HEK293 (cell line): Measurements from ENCODE around the gene MLF2.
A peak's percentile ranks its signal among the peaks of the same experiment; 100 is the strongest.

Experiments used
- GLIS1 ChIP-seq: fragments of 450-650 bp; formaldehyde crosslinking; IDR thresholded peaks from 2 replicates; pipeline ENCODE4 v1.5.1; 2016; ENCODE audit warnings: missing biosample characterization, missing genetic modification characterization
- HOXD13 ChIP-seq: sonication (generic); formaldehyde crosslinking; IDR thresholded peaks from 2 replicates; pipeline ENCODE4 v1.8.0; 2022; ENCODE audit warnings: missing genetic modification reagents, borderline replicate concordance
- IKZF3 ChIP-seq: fragments of 450-650 bp; IDR thresholded peaks from 2 replicates; pipeline ENCODE4 v1.5.0; 2018; ENCODE audit warnings: missing biosample characterization, mild to moderate bottlenecking, missing genetic modification characterization, moderate library complexity
- KLF17 ChIP-seq: fragments of 450-650 bp; formaldehyde crosslinking; IDR thresholded peaks from 2 replicates; pipeline ENCODE4 v1.5.1; 2016; ENCODE audit warnings: missing biosample characterization, missing genetic modification characterization
- MYNN ChIP-seq: fragments of 450-650 bp; formaldehyde crosslinking; IDR thresholded peaks from 2 replicates; pipeline ENCODE4 v1.5.1; 2016; ENCODE audit warnings: missing biosample characterization, missing genetic modification characterization, borderline replicate concordance
- MZF1 ChIP-seq: fragments of 450-650 bp; formaldehyde crosslinking; IDR thresholded peaks from 2 replicates; pipeline ENCODE4 v1.5.1; 2017; ENCODE audit warnings: missing biosample characterization, missing genetic modification characterization, borderline replicate concordance
- OSR2 ChIP-seq: fragments of 450-650 bp; formaldehyde crosslinking; IDR thresholded peaks from 2 replicates; pipeline ENCODE4 v1.5.1; 2016; ENCODE audit warnings: missing biosample characterization, missing genetic modification characterization
- PRDM1 ChIP-seq: fragments of 450-650 bp; formaldehyde crosslinking; IDR thresholded peaks from 2 replicates; pipeline ENCODE4; 2016; ENCODE audit warnings: missing biosample characterization, missing genetic modification characterization
- ZBTB17 ChIP-seq: fragments of 450-650 bp; formaldehyde crosslinking; IDR thresholded peaks from 2 replicates; pipeline ENCODE4 v1.5.1; 2016; ENCODE audit warnings: missing biosample characterization, missing genetic modification characterization
- ZBTB20 ChIP-seq: fragments of 450-650 bp; formaldehyde crosslinking; IDR thresholded peaks from 2 replicates; pipeline ENCODE4 v1.5.1; 2016; ENCODE audit warnings: missing biosample characterization, missing genetic modification characterization
- ZBTB21 ChIP-seq: fragments of 450-650 bp; formaldehyde crosslinking; IDR thresholded peaks from 2 replicates; pipeline ENCODE4 v1.5.1; 2017; ENCODE audit warnings: missing biosample characterization, missing genetic modification characterization
- ZIC2 ChIP-seq: fragments of 450-650 bp; formaldehyde crosslinking; IDR thresholded peaks from 2 replicates; pipeline ENCODE4 v1.5.1; 2016; ENCODE audit warnings: missing biosample characterization, missing genetic modification characterization
- ZNF121 ChIP-seq: fragments of 450-650 bp; formaldehyde crosslinking; IDR thresholded peaks from 2 replicates; pipeline ENCODE4 v1.5.1; 2016; ENCODE audit warnings: missing biosample characterization, missing genetic modification characterization
- ZNF132 ChIP-seq: fragments of 450-650 bp; formaldehyde crosslinking; IDR thresholded peaks from 2 replicates; pipeline ENCODE4 v1.5.1; 2017; ENCODE audit warnings: missing biosample characterization, missing genetic modification characterization, borderline replicate concordance
- ZNF140 ChIP-seq: fragments of 450-650 bp; formaldehyde crosslinking; IDR thresholded peaks from 2 replicates; pipeline ENCODE4 v1.5.1; 2016; ENCODE audit warnings: missing biosample characterization, missing genetic modification characterization
- ZNF174 ChIP-seq: fragments of 450-650 bp; formaldehyde crosslinking; IDR thresholded peaks from 2 replicates; pipeline ENCODE4 v1.5.0; 2017; ENCODE audit warnings: missing biosample characterization, mild to moderate bottlenecking, missing genetic modification characterization
- ZNF175 ChIP-seq: fragments of 450-650 bp; formaldehyde crosslinking; IDR thresholded peaks from 2 replicates; pipeline ENCODE4 v1.5.1; 2016; ENCODE audit warnings: missing biosample characterization, missing genetic modification characterization
- ZNF2 ChIP-seq: fragments of 450-650 bp; formaldehyde crosslinking; IDR thresholded peaks from 2 replicates; pipeline ENCODE4 v1.5.1; 2016; ENCODE audit warnings: missing biosample characterization, missing genetic modification characterization
- ZNF280C ChIP-seq: fragments of 450-650 bp; formaldehyde crosslinking; IDR thresholded peaks from 2 replicates; pipeline ENCODE4 v1.5.1; 2016; ENCODE audit warnings: missing biosample characterization, missing genetic modification characterization
- ZNF311 ChIP-seq: fragments of 450-650 bp; formaldehyde crosslinking; IDR thresholded peaks from 2 replicates; pipeline ENCODE4 v1.5.1; 2017; ENCODE audit warnings: missing biosample characterization, missing genetic modification characterization, borderline replicate concordance
- ZNF366 ChIP-seq: fragments of 450-650 bp; formaldehyde crosslinking; conservative IDR thresholded peaks from 2 replicates; pipeline ENCODE4 v1.5.1; 2016; ENCODE audit warnings: missing biosample characterization, missing genetic modification characterization
- ZNF394 ChIP-seq: fragments of 450-650 bp; formaldehyde crosslinking; IDR thresholded peaks from 2 replicates; pipeline ENCODE4 v1.5.1; 2016; ENCODE audit warnings: missing biosample characterization, missing genetic modification characterization, mild to moderate bottlenecking, moderate library complexity, borderline replicate concordance
- ZNF501 ChIP-seq: fragments of 450-650 bp; formaldehyde crosslinking; IDR thresholded peaks from 2 replicates; pipeline ENCODE4 v1.5.1; 2016; ENCODE audit warnings: missing biosample characterization, missing genetic modification characterization
- ZNF529 ChIP-seq: fragments of 450-650 bp; formaldehyde crosslinking; IDR thresholded peaks from 2 replicates; pipeline ENCODE4 v1.5.1; 2017; ENCODE audit warnings: missing genetic modification characterization, missing biosample characterization; ENCODE audit not compliant: insufficient replicate concordance
- ZNF555 ChIP-seq: fragments of 450-650 bp; formaldehyde crosslinking; conservative IDR thresholded peaks from 2 replicates; pipeline ENCODE4 v1.5.1; 2017; ENCODE audit warnings: missing biosample characterization, mild to moderate bottlenecking, missing genetic modification characterization, inconsistent platforms
- ZNF560 ChIP-seq: fragments of 450-650 bp; formaldehyde crosslinking; IDR thresholded peaks from 2 replicates; pipeline ENCODE4 v1.5.1; 2017; ENCODE audit warnings: missing biosample characterization, missing genetic modification characterization, borderline replicate concordance
- ZNF596 ChIP-seq: fragments of 450-650 bp; IDR thresholded peaks from 2 replicates; pipeline ENCODE4 v1.5.0; 2018; ENCODE audit warnings: missing biosample characterization, mild to moderate bottlenecking, missing genetic modification characterization, moderate library complexity
- ZNF600 ChIP-seq: fragments of 450-650 bp; formaldehyde crosslinking; IDR thresholded peaks from 2 replicates; pipeline ENCODE4 v1.5.1; 2016; ENCODE audit warnings: missing biosample characterization, missing genetic modification characterization
- ZNF626 ChIP-seq: fragments of 450-650 bp; sonication (Bioruptor Pico); formaldehyde crosslinking; IDR thresholded peaks from 2 replicates; pipeline ENCODE4 v1.5.1; 2018; ENCODE audit warnings: missing biosample characterization, missing genetic modification characterization, inconsistent platforms
- ZNF660 ChIP-seq: fragments of 450-650 bp; IDR thresholded peaks from 2 replicates; pipeline ENCODE4 v1.5.1; 2018; ENCODE audit warnings: missing biosample characterization, mild to moderate bottlenecking, missing genetic modification characterization
- ZNF670 ChIP-seq: fragments of 450-650 bp; formaldehyde crosslinking; IDR thresholded peaks from 2 replicates; pipeline ENCODE4 v1.5.1; 2016; ENCODE audit warnings: missing biosample characterization, missing genetic modification characterization, low read depth
- ZNF677 ChIP-seq: fragments of 450-650 bp; IDR thresholded peaks from 2 replicates; pipeline ENCODE4 v1.5.0; 2018; ENCODE audit warnings: missing biosample characterization, mild to moderate bottlenecking, missing genetic modification characterization, moderate library complexity
- ZNF747 ChIP-seq: fragments of 450-650 bp; formaldehyde crosslinking; IDR thresholded peaks from 2 replicates; pipeline ENCODE4 v1.5.1; 2016; ENCODE audit warnings: missing biosample characterization, missing genetic modification characterization
- ZNF76 ChIP-seq: fragments of 450-650 bp; formaldehyde crosslinking; IDR thresholded peaks from 2 replicates; pipeline ENCODE4; 2016; ENCODE audit warnings: low read depth, missing biosample characterization, missing genetic modification characterization, borderline replicate concordance
- ZNF776 ChIP-seq: fragments of 450-650 bp; formaldehyde crosslinking; IDR thresholded peaks from 2 replicates; pipeline ENCODE4 v1.5.0; 2017; ENCODE audit warnings: missing biosample characterization, missing genetic modification characterization, borderline replicate concordance
- ZNF843 ChIP-seq: fragments of 450-650 bp; formaldehyde crosslinking; IDR thresholded peaks from 2 replicates; pipeline ENCODE4 v1.5.1; 2016; ENCODE audit warnings: missing biosample characterization, missing genetic modification characterization
- ZSCAN16 ChIP-seq: fragments of 450-650 bp; formaldehyde crosslinking; IDR thresholded peaks from 2 replicates; pipeline ENCODE4 v1.5.1; 2016; ENCODE audit warnings: missing biosample characterization, missing genetic modification characterization
- ZSCAN23 ChIP-seq: fragments of 450-650 bp; formaldehyde crosslinking; IDR thresholded peaks from 2 replicates; pipeline ENCODE4 v1.5.1; 2016; ENCODE audit warnings: missing biosample characterization, missing genetic modification characterization
- ZSCAN30 ChIP-seq: fragments of 450-650 bp; IDR thresholded peaks from 2 replicates; pipeline ENCODE4 v1.5.1; 2018; ENCODE audit warnings: missing biosample characterization, mild to moderate bottlenecking, missing genetic modification characterization, moderate library complexity
- ZXDB ChIP-seq: fragments of 450-650 bp; formaldehyde crosslinking; IDR thresholded peaks from 2 replicates; pipeline ENCODE4 v1.5.1; 2016; ENCODE audit warnings: missing biosample characterization, missing genetic modification characterization

Gene MLF2

GRCh38 chr12:6764011-6764828 is 11.3 kb upstream of the MLF2 start (continued):
- TF ChIP-seq KLF17 (tag by site-specific recombination) (peak; percentile 59), ZNF626 (tag by site-specific recombination) (no peak), ZNF560 (tag by site-specific recombination) (no peak), ZBTB20 (tag by site-specific recombination) (no peak; the same call in 1 of the 2 replicates), ZNF121 (tag by site-specific recombination) (no peak), ZNF600 (tag by site-specific recombination) (peak; percentile 18; the same call in 1 of the 2 replicates), ZNF843 (tag by site-specific recombination) (peak; percentile 82), ZSCAN30 (tag by site-specific recombination) (peak; percentile 15; the same call in 1 of the 2 replicates), ZNF776 (tag by site-specific recombination) (no peak), IKZF3 (tag by site-specific recombination) (peak; percentile 88), ZNF677 (tag by site-specific recombination) (no peak), ZNF140 (tag by site-specific recombination) (no peak), ZSCAN16 (tag by site-specific recombination) (no peak), ZNF175 (no peak), ZNF132 (tag by site-specific recombination) (no peak), MZF1 (tag by site-specific recombination) (no peak), MYNN (no peak; the same call in 1 of the 2 replicates), OSR2 (tag by site-specific recombination) (no peak; the same call in 1 of the 2 replicates), ZBTB17 (tag by site-specific recombination) (peak; percentile 100), ZNF501 (tag by site-specific recombination) (no peak; the same call in 1 of the 2 replicates), ZNF174 (tag by site-specific recombination) (no peak), ZSCAN23 (tag by site-specific recombination) (0 out of 2 replicates have a peak, but pooled peaks have one; percentile 44), ZNF280C (tag by site-specific recombination) (no peak), ZNF660 (tag by site-specific recombination) (no peak), ZXDB (tag by site-specific recombination) (peak; percentile 69), ZNF2 (no peak), ZNF555 (no peak), GLIS1 (tag by site-specific recombination) (peak; percentile 99), ZNF76 (tag by site-specific recombination) (peak; percentile 83), ZBTB21 (tag by site-specific recombination) (peak; percentile 23; the same call in 1 of the 2 replicates), PRDM1 (tag by site-specific recombination) (peak; percentile 59; the same call in 1 of the 2 replicates), HOXD13 (CRISPR knock-in tag) (no peak), ZNF311 (tag by site-specific recombination) (no peak), ZIC2 (tag by site-specific recombination) (peak; percentile 96), ZNF670 (tag by site-specific recombination) (no peak), ZNF596 (no peak), ZNF394 (tag by site-specific recombination) (peak; percentile 74; the same call in 1 of the 2 replicates), ZNF747 (tag by site-specific recombination) (no peak), ZNF366 (tag by site-specific recombination) (peak; percentile 100), ZNF529 (tag by site-specific recombination) (no peak)
